Progenitor cell of endocrine pancreas (in vitro differentiated cells): ENCODE results near the gene SLC25A29. TPM values are rescaled to one million over a fixed set of nuclear protein-coding genes. Genes with fewer than 3 reads are reported as not detected.
A peak's percentile ranks its signal among the peaks of the same experiment; 100 is the strongest.
"Not testable (repeated sequence)": the region's sequence is repeated elsewhere in the genome, so short reads cannot be mapped to it uniquely, and the experiment has no call there.

Experiments
- DNase-seq: peaks from one replicate; pipeline ENCODE4 v3.0.0; 2021; ENCODE audit warnings: low spot score; ENCODE audit not compliant: unreplicated experiment
- H3K27ac Mint-ChIP-seq: 2 replicates; pipeline ENCODE4 v1.8.0; 2021; ENCODE audit warnings: mild to moderate bottlenecking, moderate library complexity, mixed read lengths
- H3K27me3 Mint-ChIP-seq: 2 replicates; pipeline ENCODE4 v1.8.0; 2021; ENCODE audit warnings: mixed read lengths
- H3K36me3 Mint-ChIP-seq: 2 replicates; pipeline ENCODE4 v1.8.0; 2022; ENCODE audit warnings: mixed read lengths; ENCODE audit not compliant: insufficient read depth
- H3K4me1 Mint-ChIP-seq: 2 replicates; pipeline ENCODE4 v1.8.0; 2021; ENCODE audit warnings: low read depth, mixed read lengths
- H3K4me3 Mint-ChIP-seq: 2 replicates; pipeline ENCODE4 v1.8.0; 2021; ENCODE audit warnings: low read depth, mild to moderate bottlenecking, moderate library complexity, mixed read lengths
- H3K9me3 Mint-ChIP-seq: 2 replicates; pipeline ENCODE4 v1.8.0; 2021; ENCODE audit warnings: low read depth, mixed read lengths
- total RNA-seq: library from RNA; stranded (reverse); gene quantifications from 2 replicates; pipeline ENCODE4 v1.2.1, GENCODE V29; 2021
- TF ChIP-seq, protein P1 (sequence below): fragments of 200-600 bp; sonication (generic); IDR thresholded peaks from one replicate; pipeline ENCODE4 v1.5.0; 2021; ENCODE audit warnings: antibody characterized with exemption, mild to moderate bottlenecking; ENCODE audit not compliant: unreplicated experiment

Gene SLC25A29
- total RNA-seq, 1 donor from 2014 or later: 236 TPM

DNA sequence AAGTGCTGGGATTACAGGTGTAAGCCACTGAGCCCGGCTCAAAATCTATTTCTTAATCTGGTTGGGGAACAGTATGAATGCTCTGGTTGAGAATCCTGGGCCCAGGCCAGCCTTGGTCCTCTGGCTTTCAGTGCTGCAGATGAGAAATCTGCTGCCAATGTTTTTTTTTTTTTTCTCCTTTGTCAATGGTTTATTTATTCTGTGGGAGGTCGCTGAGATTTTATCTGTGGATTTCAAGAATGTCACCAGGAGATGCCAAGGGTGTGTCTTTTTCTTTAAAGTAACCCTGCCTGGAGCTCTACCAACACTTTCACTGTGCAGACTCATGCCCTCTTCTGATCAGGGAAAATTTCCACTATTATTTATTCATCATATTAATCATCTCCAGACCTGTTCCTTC lies 3.6 kb downstream of the SLC25A29 start:
- no peaks in the 10 kb centered on the region for H3K9me3 Mint-ChIP-seq
- H3K36me3 Mint-ChIP-seq: peaks cover 9% of the 10 kb centered on the region
- no peaks in the 10 kb centered on the region for H3K27me3 Mint-ChIP-seq
- DNase-seq: no peak
- peak overlapping the region; percentile 19 for H3K4me3 Mint-ChIP-seq
- TF ChIP-seq, protein P1, sequence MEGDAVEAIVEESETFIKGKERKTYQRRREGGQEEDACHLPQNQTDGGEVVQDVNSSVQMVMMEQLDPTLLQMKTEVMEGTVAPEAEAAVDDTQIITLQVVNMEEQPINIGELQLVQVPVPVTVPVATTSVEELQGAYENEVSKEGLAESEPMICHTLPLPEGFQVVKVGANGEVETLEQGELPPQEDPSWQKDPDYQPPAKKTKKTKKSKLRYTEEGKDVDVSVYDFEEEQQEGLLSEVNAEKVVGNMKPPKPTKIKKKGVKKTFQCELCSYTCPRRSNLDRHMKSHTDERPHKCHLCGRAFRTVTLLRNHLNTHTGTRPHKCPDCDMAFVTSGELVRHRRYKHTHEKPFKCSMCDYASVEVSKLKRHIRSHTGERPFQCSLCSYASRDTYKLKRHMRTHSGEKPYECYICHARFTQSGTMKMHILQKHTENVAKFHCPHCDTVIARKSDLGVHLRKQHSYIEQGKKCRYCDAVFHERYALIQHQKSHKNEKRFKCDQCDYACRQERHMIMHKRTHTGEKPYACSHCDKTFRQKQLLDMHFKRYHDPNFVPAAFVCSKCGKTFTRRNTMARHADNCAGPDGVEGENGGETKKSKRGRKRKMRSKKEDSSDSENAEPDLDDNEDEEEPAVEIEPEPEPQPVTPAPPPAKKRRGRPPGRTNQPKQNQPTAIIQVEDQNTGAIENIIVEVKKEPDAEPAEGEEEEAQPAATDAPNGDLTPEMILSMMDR: no peak
- H3K27ac Mint-ChIP-seq: peak overlapping the region; percentile 41
- H3K4me1 Mint-ChIP-seq: peaks cover 15% of the 10 kb centered on the region

DNA sequence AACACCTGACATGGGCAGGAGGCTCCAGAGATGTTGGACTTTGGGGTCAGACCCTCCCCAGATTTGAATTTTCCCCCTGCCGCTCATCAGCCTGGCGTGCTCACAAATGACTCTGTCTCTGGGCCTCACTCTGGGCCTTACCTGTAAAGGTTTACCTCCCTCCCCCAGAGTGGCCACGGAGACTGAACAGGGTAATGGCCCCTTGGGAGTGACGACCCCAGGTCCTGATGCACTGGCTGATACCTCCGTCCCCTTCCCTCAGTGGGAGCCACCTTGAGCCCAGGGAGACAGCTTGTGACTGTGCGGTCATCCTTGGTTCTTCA lies 7.0 kb downstream of the SLC25A29 start:
- Mint-ChIP-seq H3K9me3 (no peaks in the 10 kb centered on the region), H3K27me3 (no peaks in the 10 kb centered on the region), H3K4me1 (peaks cover 7% of the 10 kb centered on the region), H3K36me3 (peaks cover 9% of the 10 kb centered on the region), H3K27ac (peak overlapping the region; percentile 90), H3K4me3 (no peak overlapping the region)
- DNase-seq: no peak
- TF ChIP-seq, protein P1: no peak

DNA sequence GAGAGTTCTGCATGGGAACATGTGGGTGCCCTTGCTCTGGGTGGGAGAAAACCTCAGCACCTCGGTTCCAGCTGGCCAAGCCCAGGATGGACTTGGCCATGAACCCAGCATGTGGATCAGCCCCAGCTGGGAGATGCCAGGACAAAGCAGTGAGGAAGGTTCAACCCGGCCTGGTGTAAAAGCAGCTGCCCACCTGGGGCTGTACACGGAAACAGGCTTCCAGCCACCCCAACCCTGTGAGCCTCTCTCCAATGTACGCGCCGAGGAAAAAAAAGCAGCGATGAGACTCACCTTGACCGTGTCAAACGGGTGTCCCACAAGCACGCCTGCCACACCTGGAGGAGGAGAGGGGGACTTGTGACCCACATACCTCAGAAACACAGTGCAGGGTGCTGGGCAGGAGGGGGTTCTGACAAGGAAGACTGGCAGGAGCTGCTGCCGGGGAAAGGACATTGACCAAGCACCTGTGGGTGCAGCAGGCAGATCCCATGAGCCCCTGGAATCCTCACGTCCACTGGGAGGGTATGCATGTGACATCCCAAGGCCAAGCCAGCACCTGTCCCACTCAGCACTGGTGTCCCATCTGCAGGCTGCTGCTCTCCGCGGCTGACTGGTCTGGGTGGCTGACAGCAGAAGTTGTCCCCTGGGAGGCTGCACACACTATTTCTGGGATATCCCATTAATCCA lies 7.5 kb downstream of the SLC25A29 start:
- TF ChIP-seq, protein P1: no peak
- Mint-ChIP-seq H3K36me3 (peaks cover 9% of the 10 kb centered on the region), H3K9me3 (no peaks in the 10 kb centered on the region), H3K4me1 (peaks cover 7% of the 10 kb centered on the region), H3K27me3 (no peaks in the 10 kb centered on the region), H3K4me3 (no peak overlapping the region), H3K27ac (no peak overlapping the region)
- DNase-seq: no peak

DNA sequence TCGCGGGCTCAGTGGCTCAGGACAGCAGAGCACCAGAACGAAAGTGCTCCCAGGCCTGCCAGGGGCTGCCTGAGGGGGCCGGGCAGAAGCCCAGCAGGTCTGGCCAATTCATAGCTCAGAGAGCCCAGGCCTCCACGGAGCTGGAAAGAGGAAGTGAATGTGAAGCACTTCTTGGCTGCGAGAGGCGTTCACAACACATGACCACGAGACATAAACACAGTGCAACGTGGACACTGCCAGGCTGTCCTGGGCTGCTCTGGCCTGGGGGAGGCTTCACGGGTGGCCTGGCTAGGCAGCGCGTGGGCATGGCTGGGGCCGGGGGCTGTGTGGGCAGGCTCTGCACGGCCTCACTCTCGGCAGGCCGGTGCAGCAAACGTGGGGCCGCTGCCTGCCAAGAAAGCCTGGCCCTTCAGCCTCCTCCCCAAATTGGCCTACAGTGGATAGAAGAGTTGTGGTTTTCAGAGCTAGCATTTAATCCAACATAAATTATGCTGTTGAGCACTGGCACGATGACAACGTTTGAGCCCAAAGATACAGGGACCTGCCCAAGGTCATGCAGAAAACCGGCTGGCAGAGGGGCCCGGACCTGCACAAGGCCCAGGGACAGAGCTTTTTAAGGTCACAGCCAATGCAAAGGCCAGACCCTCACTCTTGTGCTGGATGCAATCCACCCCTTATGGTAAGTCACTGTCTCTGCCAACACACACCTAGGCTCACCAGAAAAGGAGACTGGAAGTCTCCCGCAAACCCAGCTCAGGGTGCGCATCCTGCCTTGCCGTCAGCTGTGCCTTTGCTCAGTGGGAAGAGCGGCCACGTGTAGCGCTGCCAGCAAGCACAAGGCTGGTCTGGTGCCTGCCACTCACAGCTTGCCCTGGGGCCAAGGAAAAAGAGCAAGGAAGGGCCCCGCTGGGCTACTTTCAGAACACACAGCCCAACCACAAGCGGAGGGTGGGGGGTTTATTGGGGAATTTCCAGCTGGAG lies 8.6 kb downstream of the SLC25A29 start:
- Mint-ChIP-seq H3K4me1 (peaks cover 1% of the 10 kb centered on the region), H3K4me3 (no peak overlapping the region), H3K27me3 (no peaks in the 10 kb centered on the region), H3K9me3 (no peaks in the 10 kb centered on the region), H3K27ac (peak overlapping the region; percentile 73), H3K36me3 (peaks cover 6% of the 10 kb centered on the region)
- TF ChIP-seq, protein P1: no peak
- DNase-seq: no peak

DNA sequence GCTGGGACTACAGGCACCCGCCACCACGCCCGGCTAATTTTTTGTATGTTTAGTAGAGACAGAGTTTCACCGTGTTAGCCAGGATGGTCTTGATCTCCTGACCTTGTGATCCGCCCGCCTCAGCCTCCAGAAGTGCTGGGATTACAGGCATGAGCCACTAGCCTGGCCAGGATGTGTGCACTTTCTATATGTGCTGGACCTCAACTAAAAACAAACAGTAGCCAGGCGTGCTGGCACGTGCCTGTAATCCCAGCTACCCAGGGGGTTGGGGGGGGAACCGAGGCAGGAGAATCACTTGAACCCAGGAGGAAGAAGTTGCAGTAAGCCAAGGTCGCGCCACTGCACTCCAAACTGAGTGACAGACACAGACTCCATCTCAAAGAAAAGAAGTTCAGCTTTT lies 9.5 kb downstream of the SLC25A29 start:
- H3K4me1 Mint-ChIP-seq, H3K4me3 Mint-ChIP-seq, DNase-seq, H3K27me3 Mint-ChIP-seq, H3K27ac Mint-ChIP-seq, H3K9me3 Mint-ChIP-seq, H3K36me3 Mint-ChIP-seq: not testable (repeated sequence)
